B cell (primary cell): ENCODE results near the gene CDYL2. TPM values are rescaled to one million over a fixed set of nuclear protein-coding genes. Genes with fewer than 3 reads are reported as not detected.
A peak's percentile ranks its signal among the peaks of the same experiment; 100 is the strongest.

Source experiments
- ATAC-seq: fragments of 200-7000 bp; cut with Tn5 transposase; one replicate; pipeline ENCODE4 v1.10.0; 2021; ENCODE audit warnings: low read depth, mild to moderate bottlenecking, moderate number of reproducible peaks, moderate library complexity
- CTCF ChIA-PET: fragments of 350-600 bp; sonication (Branson Sonifier 250); formaldehyde crosslinking; loops from one replicate; lab custom pipeline; 2021; ENCODE audit warnings: antibody characterized with exemption, inconsistent platforms; lab: Charles Lee
- POLR2A ChIA-PET: fragments of 350-600 bp; sonication (Branson Sonifier 250); formaldehyde crosslinking; loops from one replicate; lab custom pipeline; 2021; ENCODE audit warnings: antibody characterized with exemption; lab: Charles Lee
- DNase-seq: peaks from one replicate; pipeline ENCODE4 v3.0.0; 2013
- H2AFZ ChIP-seq: 2 replicates; pipeline ENCODE4 v1.6.1; 2012; ENCODE audit warnings: mild to moderate bottlenecking, low read depth, low read length; ENCODE audit not compliant: insufficient read depth, poor library complexity, severe bottlenecking
- H3K27ac ChIP-seq, 2 donors: 1 replicate in 1 of 2; 2 replicates in 1 of 2; pipeline ENCODE4 v1.5.1; 2012 to 2013; ENCODE audit warnings: low read length in 2 of 2, mild to moderate bottlenecking in 2 of 2, moderate library complexity in 1 of 2
- H3K27me3 ChIP-seq, 4 experiments: fragments of 200-600 bp in 1 of 4; sonication (generic) in 1 of 4; replicated peaks in 1 of 4; 1 replicate in 2 of 4; 2 replicates in 2 of 4; pipeline versions ENCODE4 v1.6.1 to v1.7.0; 2013 to 2016; ENCODE audit warnings: low read length in 3 of 4, mild to moderate bottlenecking in 2 of 4, mixed read lengths in 1 of 4, moderate library complexity in 1 of 4; ENCODE audit not compliant: insufficient read depth in 4 of 4, control insufficient read depth in 3 of 4; ENCODE audit errors: control extremely low read depth in 1 of 4
- H3K36me3 ChIP-seq, 2 experiments: replicated peaks in 1 of 2; 1 replicate in 1 of 2; 2 replicates in 1 of 2; pipeline versions ENCODE4 v1.6.1 to v1.7.1; 2013; ENCODE audit warnings: low read length in 1 of 2; ENCODE audit not compliant: insufficient read depth in 2 of 2, control insufficient read depth in 1 of 2; ENCODE audit errors: control extremely low read depth in 1 of 2, extremely low read depth in 1 of 2
- H3K4me1 ChIP-seq, 2 donors: fragments of 200-600 bp in 1 of 2; sonication (generic) in 1 of 2; 1 replicate in 1 of 2; 2 replicates in 1 of 2; pipeline versions ENCODE4 v1.5.1 to v1.6.1; 2013 to 2017; ENCODE audit warnings: low read length in 2 of 2; ENCODE audit not compliant: control insufficient read depth in 2 of 2, insufficient read depth in 2 of 2
- H3K4me2 ChIP-seq: replicated peaks from 2 replicates; pipeline ENCODE3; 2012; ENCODE audit warnings: mild to moderate bottlenecking, low read depth, low read length; ENCODE audit not compliant: poor library complexity, severe bottlenecking
- H3K4me3 ChIP-seq, 5 experiments: fragments of 200-600 bp in 1 of 5; sonication (generic) in 1 of 5; 1 replicate in 3 of 5; 2 replicates in 2 of 5; pipeline versions ENCODE4 v1.5.1 to v1.7.0; 2011 to 2016; ENCODE audit warnings: low read length in 4 of 5, mild to moderate bottlenecking in 4 of 5, low read depth in 2 of 5, control low read depth in 1 of 5, moderate library complexity in 1 of 5; ENCODE audit not compliant: insufficient read depth in 1 of 5; ENCODE audit errors: control extremely low read depth in 1 of 5, extremely low read depth in 1 of 5
- H3K79me2 ChIP-seq: fragments of 200-600 bp; sonication (generic); one replicate; pipeline ENCODE4 v1.6.0; 2016; ENCODE audit warnings: low read length; ENCODE audit not compliant: control insufficient read depth, insufficient read depth
- H3K9ac ChIP-seq: fragments of 200-600 bp; sonication (generic); 2 replicates; pipeline ENCODE4 v1.6.1; 2017; ENCODE audit warnings: mild to moderate bottlenecking, low read length, moderate library complexity
- H3K9me3 ChIP-seq, 3 donors: one replicate each; pipeline versions ENCODE4 v1.6.1 to v1.7.1; 2013; ENCODE audit warnings: low read length in 2 of 3; ENCODE audit not compliant: control insufficient read depth in 2 of 3, insufficient read depth in 1 of 3; ENCODE audit errors: control extremely low read depth in 1 of 3
- H4K20me1 ChIP-seq: 2 replicates; pipeline ENCODE4 v1.6.0; 2012; ENCODE audit warnings: mild to moderate bottlenecking, low read length; ENCODE audit not compliant: insufficient read depth, control insufficient read depth, poor library complexity, severe bottlenecking
- H3K27ac Mint-ChIP-seq: one replicate; pipeline ENCODE4 v1.8.0; 2021; ENCODE audit warnings: mixed read lengths
- H3K27me3 Mint-ChIP-seq: one replicate; pipeline ENCODE4 v1.8.0; 2021; ENCODE audit warnings: mixed read lengths
- H3K4me1 Mint-ChIP-seq: one replicate; pipeline ENCODE4 v1.8.0; 2021; ENCODE audit warnings: mixed read lengths
- H3K4me3 Mint-ChIP-seq: one replicate; pipeline ENCODE4 v1.8.0; 2021; ENCODE audit warnings: mixed read lengths
- H3K9me3 Mint-ChIP-seq: one replicate; pipeline ENCODE4 v1.8.0; 2022; ENCODE audit warnings: mixed read lengths; ENCODE audit not compliant: insufficient read depth
- CTCF ChIP-seq: fragments of 200-600 bp; IDR thresholded peaks from one replicate; pipeline ENCODE4 v1.8.0; 2022; ENCODE audit warnings: antibody characterized with exemption, mild to moderate bottlenecking
- EZH2 ChIP-seq: IDR thresholded peaks from 2 replicates; pipeline ENCODE4 v1.6.1; 2012; ENCODE audit warnings: borderline replicate concordance, low read depth, mild to moderate bottlenecking, moderate library complexity, low read length; ENCODE audit not compliant: insufficient read depth, poor library complexity, severe bottlenecking
- WGBS: methylation state at CpG from one replicate; pipeline ENCODE4 v1.1.5; 2013; ENCODE audit warnings: missing lambda C conversion rate; ENCODE audit not compliant: insufficient coverage; 5-methylcytosine and 5-hydroxymethylcytosine counted together
- intact Hi-C: fragments of 100-400 bp; cut with micrococcal nuclease; formaldehyde crosslinking; loops from one replicate; pipeline ENCODE4 v1.10.0; 2022
- polyA plus RNA-seq: library from polyadenylated mRNA; depleted of rRNA; stranded (reverse); fragments of >200 nt; gene quantifications from 2 replicates; pipeline ENCODE4 v1.2.3, GENCODE V29; 2012
- total RNA-seq, 2 donors: library from RNA; stranded (reverse); fragments of 120-200 nt in 1 of 2; gene quantifications; 1 replicate in 1 of 2; 2 replicates in 1 of 2; pipeline versions ENCODE4 v1.2.3 to v1.2.4, GENCODE V29; 2013 to 2022

CDYL2 gene
- total and polyA plus RNA-seq, 2 donors (not counting 1 experiment from before 2014, with no cell fraction given) = 0.66 to 6.6 TPM

DNA sequence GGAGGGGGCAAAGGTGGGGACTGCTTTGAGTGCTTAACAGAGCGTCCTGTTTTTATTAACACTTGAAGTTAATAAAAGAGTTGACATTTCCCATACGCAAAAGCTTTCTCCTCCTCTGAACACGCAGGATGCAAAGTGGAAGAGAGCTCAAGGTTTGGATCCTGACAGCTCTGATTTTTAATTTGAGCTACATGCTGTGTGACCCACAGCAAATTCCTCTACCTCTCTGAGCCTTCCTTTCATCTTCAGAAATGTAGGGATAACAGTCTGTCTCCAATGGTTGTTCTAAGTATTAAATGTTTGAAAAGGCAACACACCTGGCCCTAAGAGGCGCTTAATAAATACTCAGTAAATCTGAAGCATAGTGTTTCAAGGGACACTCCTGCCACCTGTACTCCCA lies 93.0 kb downstream of the CDYL2 start:
- H3K27ac ChIP-seq = no peak overlapping the region
- H3K79me2 ChIP-seq = peaks cover 2% of the 10 kb centered on the region
- intact Hi-C loops = no loop called here
- H3K36me3 ChIP-seq = no peaks in the 10 kb centered on the region
- H3K9me3 Mint-ChIP-seq = peaks cover 3% of the 10 kb centered on the region
- no peaks in the 10 kb centered on the region for H3K27me3 ChIP-seq
- no peak overlapping the region for H3K4me2 ChIP-seq
- H3K4me1 ChIP-seq = no peaks in the 10 kb centered on the region
- peaks cover 8% of the 10 kb centered on the region for H3K4me1 Mint-ChIP-seq
- H3K9ac ChIP-seq = no peak overlapping the region
- no peak for DNase-seq
- H3K4me3 ChIP-seq = no peak overlapping the region
- TF ChIP-seq CTCF (no peak), EZH2 (no peak)
- H3K27me3 Mint-ChIP-seq = no peaks in the 10 kb centered on the region
- no peak overlapping the region for H2AFZ ChIP-seq
- ChIA-PET CTCF (no interaction called here), POLR2A (no interaction called here)
- H3K4me3 Mint-ChIP-seq = peak overlapping the region; percentile 20
- H4K20me1 ChIP-seq = no peaks in the 10 kb centered on the region
- WGBS = 100% methylated on average over 1 of the region's 4 CpGs
- no peak overlapping the region for H3K27ac Mint-ChIP-seq
- no peak for ATAC-seq
- peaks cover 0 to 4% (median 0%) of the 10 kb centered on the region in 3 donors for H3K9me3 ChIP-seq

- H3K4me3 Mint-ChIP-seq = peak overlapping the region; percentile 20
- intact Hi-C loops = no loop called here
- Histone ChIP-seq H3K36me3 (no peaks in the 10 kb centered on the region), H2AFZ (no peak overlapping the region), H3K4me1 (no peaks in the 10 kb centered on the region), H3K27ac (no peak overlapping the region), H3K9me3 (peaks cover 0 to 4% (median 0%) of the 10 kb centered on the region in 3 donors), H3K79me2 (no peaks in the 10 kb centered on the region), H3K9ac (no peak overlapping the region), H4K20me1 (no peaks in the 10 kb centered on the region), H3K4me3 (no peak overlapping the region), H3K27me3 (no peaks in the 10 kb centered on the region), H3K4me2 (no peak overlapping the region)
- ChIA-PET POLR2A (no interaction called here), CTCF (no interaction called here)
- peaks cover 3% of the 10 kb centered on the region for H3K9me3 Mint-ChIP-seq
- ATAC-seq (no peak), DNase-seq (no peak)
- H3K4me1 Mint-ChIP-seq = peaks cover 8% of the 10 kb centered on the region
- H3K27ac Mint-ChIP-seq = no peak overlapping the region
- no peaks in the 10 kb centered on the region for H3K27me3 Mint-ChIP-seq
- 88% methylated on average over 6 of the region's 8 CpGs for WGBS
- TF ChIP-seq EZH2 (no peak), CTCF (no peak)
These were observed 93.5 kb downstream of the CDYL2 start for GRCh38 chr16:80710918-80711317.
